ENCODE measurements around the gene DDX56.

The DDX56 gene

GRCh38 chr7:44609829-44610228, 36.1 kb upstream of the DDX56 start:
- ATAC-seq = no peak
- TF ChIP-seq ZNF8 (CRISPR knock-in tag; IDR thresholded peaks at IDR 0.05) (no peak), PPARA (CRISPR knock-in tag; IDR thresholded peaks at IDR 0.05; ENCODE audit: borderline replicate concordance) (no peak), ESRRG (CRISPR knock-in tag; IDR thresholded peaks at IDR 0.05) (no peak), ZNF70 (CRISPR knock-in tag; IDR thresholded peaks at IDR 0.05) (no peak), TSHZ2 (CRISPR knock-in tag; IDR thresholded peaks at IDR 0.05) (no peak), CSRNP3 (CRISPR knock-in tag; IDR thresholded peaks at IDR 0.05) (no peak), TCF4 (CRISPR knock-in tag; IDR thresholded peaks at IDR 0.05; ENCODE audit: borderline replicate concordance) (no peak), TOX (CRISPR knock-in tag; IDR thresholded peaks at IDR 0.05; ENCODE audit: borderline replicate concordance) (no peak), ARNTL (CRISPR knock-in tag; IDR thresholded peaks at IDR 0.05; ENCODE audit: borderline replicate concordance, low read depth) (no peak), ZC3H10 (CRISPR knock-in tag; IDR thresholded peaks at IDR 0.05) (no peak), ZNF565 (CRISPR knock-in tag; conservative IDR thresholded peaks at IDR 0.05; ENCODE audit: low read depth) (no peak)

- no peak for ATAC-seq
- TF ChIP-seq ISL1 (CRISPR knock-in tag; IDR thresholded peaks at IDR 0.05) (0 out of 2 replicates have a peak, but pooled peaks have one; percentile 9), ZNF8 (CRISPR knock-in tag; IDR thresholded peaks at IDR 0.05) (no peak), ESRRG (CRISPR knock-in tag; IDR thresholded peaks at IDR 0.05) (no peak), TSHZ2 (CRISPR knock-in tag; IDR thresholded peaks at IDR 0.05) (no peak)
Measured at GRCh38 chr7:44608916-44609648, 35.4 kb upstream of the DDX56 start.

- ATAC-seq = no peak
- TF ChIP-seq TOX (CRISPR knock-in tag; IDR thresholded peaks at IDR 0.05; ENCODE audit: borderline replicate concordance) (no peak), ZC3H10 (CRISPR knock-in tag; IDR thresholded peaks at IDR 0.05) (no peak), ZNF70 (CRISPR knock-in tag; IDR thresholded peaks at IDR 0.05) (no peak)
Measured at GRCh38 chr7:44607141-44608068, 33.7 kb upstream of the DDX56 start.

GRCh38 chr7:44606341-44607140, 32.8 kb upstream of the DDX56 start, which contains the start of gene OGDH:
TSS of gene OGDH (plus strand) at chr7:44606627. CDS start at chr7:44624344, 17,717 bp downstream.
- ATAC-seq = peak; percentile 99
- TF ChIP-seq TSHZ2 (CRISPR knock-in tag; IDR thresholded peaks at IDR 0.05) (0 out of 2 replicates have a peak, but pooled peaks have one; percentile 74), TCF4 (CRISPR knock-in tag; IDR thresholded peaks at IDR 0.05; ENCODE audit: borderline replicate concordance) (peak; percentile 96), CSRNP3 (CRISPR knock-in tag; IDR thresholded peaks at IDR 0.05) (no peak), CSDC2 (CRISPR knock-in tag; IDR thresholded peaks at IDR 0.05) (no peak), ZNF8 (CRISPR knock-in tag; IDR thresholded peaks at IDR 0.05) (no peak), PPARA (CRISPR knock-in tag; IDR thresholded peaks at IDR 0.05; ENCODE audit: borderline replicate concordance) (no peak), PATZ1 (CRISPR knock-in tag; IDR thresholded peaks at IDR 0.05; ENCODE audit: borderline replicate concordance) (peak; percentile 100), RARB (CRISPR knock-in tag; IDR thresholded peaks at IDR 0.05) (no peak), ARNTL (CRISPR knock-in tag; IDR thresholded peaks at IDR 0.05; ENCODE audit: borderline replicate concordance, low read depth) (no peak), GLIS3 (CRISPR knock-in tag; IDR thresholded peaks at IDR 0.05) (no peak)

Measured in SK-N-SH treated with all-trans-retinoic acid at 6 μM for 48 hours (cell line).